Fibroblast of lung (primary cell): ENCODE data around the gene CLINT1. TPM values are rescaled to one million over a fixed set of nuclear protein-coding genes. Genes with fewer than 3 reads are reported as not detected.

Experiments
- DNase-seq, 2 donors: peaks; one replicate each; pipeline versions ENCODE4 v3.0.0 to v3.0.0-alpha.2; 2010; ENCODE audit warnings: low read depth in 2 of 2
- H2AFZ ChIP-seq: 2 replicates; pipeline ENCODE4 v1.5.1; 2012; ENCODE audit warnings: low read length, control low read depth, inconsistent platforms
- H3K27ac ChIP-seq: 2 replicates; pipeline ENCODE4 v1.5.1; 2011; ENCODE audit warnings: low read length, control low read depth; ENCODE audit not compliant: insufficient read depth
- H3K27me3 ChIP-seq: 2 replicates; pipeline ENCODE4 v1.5.1; 2011; ENCODE audit warnings: mild to moderate bottlenecking, low read length; ENCODE audit not compliant: control insufficient read depth, insufficient read depth
- H3K36me3 ChIP-seq: 2 replicates; pipeline ENCODE4 v1.5.1; 2011; ENCODE audit warnings: low read length; ENCODE audit not compliant: control insufficient read depth, insufficient read depth
- H3K4me1 ChIP-seq: 2 replicates; pipeline ENCODE4 v1.5.1; 2011; ENCODE audit warnings: low read length; ENCODE audit not compliant: control insufficient read depth, insufficient read depth; ENCODE audit errors: extremely low read depth
- H3K4me2 ChIP-seq: 2 replicates; pipeline ENCODE4 v1.5.1; 2011; ENCODE audit warnings: low read length, control low read depth; ENCODE audit not compliant: insufficient read depth; ENCODE audit errors: extremely low read depth
- H3K4me3 ChIP-seq, 4 experiments: fragments of 200-600 bp in 1 of 4; sonication (generic) in 1 of 4; replicated peaks in 1 of 4; 2 replicates each; pipeline ENCODE4 v1.5.1; 2011 to 2016; ENCODE audit warnings: low read length in 4 of 4, low read depth in 3 of 4, mild to moderate bottlenecking in 3 of 4, control low read depth in 2 of 4, inconsistent platforms in 1 of 4, mixed read lengths in 1 of 4; ENCODE audit not compliant: insufficient read depth in 1 of 4; ENCODE audit errors: control extremely low read depth in 1 of 4
- H3K79me2 ChIP-seq: 2 replicates; pipeline ENCODE4 v1.5.1; 2012; ENCODE audit warnings: mild to moderate bottlenecking, low read length, inconsistent platforms; ENCODE audit not compliant: control insufficient read depth, insufficient read depth
- H3K9ac ChIP-seq: 2 replicates; pipeline ENCODE4 v1.5.1; 2011; ENCODE audit warnings: mild to moderate bottlenecking, low read length, control low read depth; ENCODE audit not compliant: insufficient read depth
- H3K9me3 ChIP-seq: 2 replicates; pipeline ENCODE4 v1.5.1; 2012; ENCODE audit warnings: low read depth, low read length; ENCODE audit not compliant: control insufficient read depth, insufficient read depth
- H4K20me1 ChIP-seq: 2 replicates; pipeline ENCODE4 v1.5.1; 2011; ENCODE audit warnings: low read length; ENCODE audit not compliant: control insufficient read depth, insufficient read depth; ENCODE audit errors: extremely low read depth
- EZH2 ChIP-seq: IDR thresholded peaks from 2 replicates; pipeline ENCODE4 v1.5.1; 2012; ENCODE audit warnings: low read length, control low read depth, mild to moderate bottlenecking; ENCODE audit errors: missing control alignments
- polyA plus RNA-seq, 2 donors: library from polyadenylated mRNA; depleted of rRNA in 1 of 2; stranded (reverse) in 1 of 2; unstranded in 1 of 2; fragments of >200 nt; gene quantifications; 2 replicates each; pipeline ENCODE4 v1.2.1, GENCODE V29; 2011 to 2012; ENCODE audit warnings: missing spikeins in 1 of 2
- total RNA-seq: library from RNA; depleted of rRNA; stranded (reverse); fragments of >200 nt; gene quantifications from 2 replicates; pipeline ENCODE4 v1.2.1, GENCODE V29; 2014
- TF ChIP-seq, protein P1 (sequence below), 2 donors: IDR thresholded peaks in 1 of 2; conservative IDR thresholded peaks in 1 of 2; 1 replicate in 1 of 2; 2 replicates in 1 of 2; pipeline ENCODE4 v1.5.1; 2011 to 2012; ENCODE audit warnings: low read length in 2 of 2, control low read depth in 1 of 2, inconsistent platforms in 1 of 2, low read depth in 1 of 2, mild to moderate bottlenecking in 1 of 2

Gene CLINT1
- total and polyA plus RNA-seq, 2 donors (not counting 1 experiment from before 2014, with no cell fraction given): 82.4 to 99.0 TPM

DNA sequence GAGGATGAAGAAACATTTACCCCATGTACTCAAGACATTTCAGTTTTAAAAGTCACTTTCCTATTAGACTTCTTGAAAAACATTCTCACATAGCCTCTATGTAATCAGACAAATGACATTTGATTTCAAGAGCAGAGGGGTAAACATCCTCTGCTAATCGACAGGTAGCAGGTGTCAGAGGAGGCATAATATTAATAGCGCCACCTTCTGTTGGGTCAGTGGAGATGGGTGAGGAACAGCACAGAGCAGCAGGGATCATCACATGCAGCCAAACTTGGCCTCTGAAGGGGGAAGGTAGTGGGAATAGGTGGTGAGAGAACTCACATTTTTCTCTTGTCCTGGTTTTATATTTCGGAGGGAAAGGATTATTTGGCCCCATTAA is 118.7 kb downstream of the CLINT1 start:
- Histone ChIP-seq H3K9me3 (no peaks in the 10 kb centered on the region), H3K36me3 (no peaks in the 10 kb centered on the region), H3K4me2 (no peak overlapping the region), H2AFZ (no peak overlapping the region), H3K27me3 (no peaks in the 10 kb centered on the region), H3K4me1 (peaks cover 2% of the 10 kb centered on the region), H3K4me3 (no peak overlapping the region), H4K20me1 (no peaks in the 10 kb centered on the region), H3K27ac (no peak overlapping the region), H3K9ac (no peak overlapping the region), H3K79me2 (peaks cover 4% of the 10 kb centered on the region)
- DNase-seq: peak in 1 of 2 donors; percentile 11
- TF ChIP-seq, protein P1, sequence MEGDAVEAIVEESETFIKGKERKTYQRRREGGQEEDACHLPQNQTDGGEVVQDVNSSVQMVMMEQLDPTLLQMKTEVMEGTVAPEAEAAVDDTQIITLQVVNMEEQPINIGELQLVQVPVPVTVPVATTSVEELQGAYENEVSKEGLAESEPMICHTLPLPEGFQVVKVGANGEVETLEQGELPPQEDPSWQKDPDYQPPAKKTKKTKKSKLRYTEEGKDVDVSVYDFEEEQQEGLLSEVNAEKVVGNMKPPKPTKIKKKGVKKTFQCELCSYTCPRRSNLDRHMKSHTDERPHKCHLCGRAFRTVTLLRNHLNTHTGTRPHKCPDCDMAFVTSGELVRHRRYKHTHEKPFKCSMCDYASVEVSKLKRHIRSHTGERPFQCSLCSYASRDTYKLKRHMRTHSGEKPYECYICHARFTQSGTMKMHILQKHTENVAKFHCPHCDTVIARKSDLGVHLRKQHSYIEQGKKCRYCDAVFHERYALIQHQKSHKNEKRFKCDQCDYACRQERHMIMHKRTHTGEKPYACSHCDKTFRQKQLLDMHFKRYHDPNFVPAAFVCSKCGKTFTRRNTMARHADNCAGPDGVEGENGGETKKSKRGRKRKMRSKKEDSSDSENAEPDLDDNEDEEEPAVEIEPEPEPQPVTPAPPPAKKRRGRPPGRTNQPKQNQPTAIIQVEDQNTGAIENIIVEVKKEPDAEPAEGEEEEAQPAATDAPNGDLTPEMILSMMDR (conservative IDR thresholded peaks at IDR 0.05 in 1 of 2, IDR thresholded peaks at IDR 0.05 in 1 of 2; ENCODE audit: low read depth in 1 of 2, low read length in 2 of 2): peak; percentile 28 to 47
- TF ChIP-seq EZH2: no peak

DNA sequence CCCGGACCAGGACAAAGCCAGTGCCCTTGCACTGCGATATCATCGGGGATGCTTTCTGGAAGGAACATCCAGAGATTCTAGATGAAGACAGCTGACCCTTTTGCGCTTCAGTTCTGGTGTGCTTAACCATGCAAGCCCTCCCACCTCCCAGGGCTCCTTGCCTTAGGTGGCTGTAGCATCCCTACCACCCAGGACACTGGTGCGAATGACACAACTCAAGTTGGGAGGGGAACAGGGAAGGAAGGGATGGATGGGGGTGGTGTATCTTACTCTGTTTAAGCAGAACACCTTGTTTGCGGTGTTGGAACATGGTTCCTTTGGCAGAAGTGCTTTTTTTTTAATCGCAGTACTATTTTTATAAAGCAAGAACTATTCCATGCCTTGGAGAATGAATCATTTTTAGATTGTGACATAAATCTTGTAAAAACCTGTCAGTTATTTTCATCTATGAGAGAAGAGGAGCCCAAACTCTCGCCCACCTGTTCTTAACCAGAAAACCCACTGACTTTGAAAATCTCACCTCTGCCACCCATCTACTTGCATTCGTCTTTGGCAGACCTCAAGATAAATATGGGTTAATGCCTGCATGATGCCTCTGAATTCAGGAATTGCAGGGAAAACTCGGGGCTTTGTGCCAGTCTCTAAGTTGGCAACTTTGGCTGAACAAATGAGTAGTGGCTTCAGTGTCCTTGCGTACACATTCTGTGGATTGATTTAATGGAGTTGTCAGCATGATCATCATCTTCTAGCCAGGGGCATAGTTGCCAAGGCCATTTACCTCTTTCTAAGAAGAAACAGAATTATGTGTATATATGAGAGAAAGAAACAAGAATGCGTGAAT is 119.3 kb downstream of the CLINT1 start:
- Histone ChIP-seq H3K4me2 (no peak overlapping the region), H3K9me3 (no peaks in the 10 kb centered on the region), H3K36me3 (no peaks in the 10 kb centered on the region), H3K4me3 (no peak overlapping the region), H3K27ac (no peak overlapping the region), H3K4me1 (no peaks in the 10 kb centered on the region), H4K20me1 (no peaks in the 10 kb centered on the region), H3K27me3 (no peaks in the 10 kb centered on the region), H3K79me2 (peaks cover 3% of the 10 kb centered on the region), H3K9ac (no peak overlapping the region), H2AFZ (no peak overlapping the region)
- DNase-seq: no peak
- TF ChIP-seq, protein P1 (conservative IDR thresholded peaks at IDR 0.05 in 1 of 2, IDR thresholded peaks at IDR 0.05 in 1 of 2; ENCODE audit: low read depth in 1 of 2, low read length in 2 of 2): no peak
- no peak for TF ChIP-seq EZH2

DNA sequence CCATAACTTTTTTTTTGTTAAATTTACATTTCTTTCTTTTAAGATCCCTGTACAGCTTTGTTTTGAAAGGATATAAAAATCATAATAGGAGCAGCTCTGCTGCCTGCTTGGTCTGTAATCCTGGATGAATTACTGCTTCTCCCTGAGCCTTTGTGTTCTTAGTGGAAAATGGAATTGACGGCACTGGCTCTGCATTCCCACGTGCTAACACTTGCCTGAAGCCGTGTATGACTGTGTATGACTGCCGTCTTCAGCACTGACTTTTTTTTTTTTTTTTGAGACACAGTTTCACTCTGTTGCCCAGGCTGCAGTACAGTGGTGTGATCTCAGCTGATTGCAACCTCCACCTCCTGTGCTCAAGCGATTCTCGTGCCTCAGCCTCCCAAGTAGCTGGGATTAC is 123.0 kb downstream of the CLINT1 start:
- H3K9me3 ChIP-seq: no peaks in the 10 kb centered on the region
- H3K9ac ChIP-seq: no peak overlapping the region
- DNase-seq: no peak
- H3K36me3 ChIP-seq: no peaks in the 10 kb centered on the region
- no peaks in the 10 kb centered on the region for H3K27me3 ChIP-seq
- H2AFZ ChIP-seq: no peak overlapping the region
- H3K4me1 ChIP-seq: no peaks in the 10 kb centered on the region
- TF ChIP-seq, protein P1 (conservative IDR thresholded peaks at IDR 0.05 in 1 of 2, IDR thresholded peaks at IDR 0.05 in 1 of 2; ENCODE audit: low read depth in 1 of 2, low read length in 2 of 2): no peak
- no peak for TF ChIP-seq EZH2
- no peaks in the 10 kb centered on the region for H3K79me2 ChIP-seq
- no peaks in the 10 kb centered on the region for H4K20me1 ChIP-seq
- H3K4me2 ChIP-seq: no peak overlapping the region
- no peak overlapping the region for H3K27ac ChIP-seq
- no peak overlapping the region for H3K4me3 ChIP-seq

Other genes starting within 250 kb of the CLINT1 start
- gene SOX30, start 206.7 kb downstream of the CLINT1 start, total RNA-seq: under 0.01 TPM in 1 of 2 replicates, not detected in the other
- 0.02 and 0.05 TPM in 2 replicates for gene SOX30, start 206.7 kb downstream of the CLINT1 start, polyA plus RNA-seq
- gene C5orf52, start 187.6 kb downstream of the CLINT1 start, total RNA-seq: not detected in 2 replicates
- not detected in 2 replicates for gene C5orf52, start 187.6 kb downstream of the CLINT1 start, polyA plus RNA-seq
- gene THG1L, start 127.7 kb downstream of the CLINT1 start, total RNA-seq: 37.3 and 42.4 TPM in 2 replicates
- 16.1 and 18.0 TPM in 2 replicates for gene THG1L, start 127.7 kb downstream of the CLINT1 start, polyA plus RNA-seq
- gene LSM11, start 115.4 kb downstream of the CLINT1 start, total RNA-seq: 2.1 and 3.1 TPM in 2 replicates
- 2.0 and 2.5 TPM in 2 replicates for gene LSM11, start 115.4 kb downstream of the CLINT1 start, polyA plus RNA-seq